Stomach (tissue), 9 donors: ENCODE data around the gene ADH5. TPM values are rescaled to one million over a fixed set of nuclear protein-coding genes. Genes with fewer than 3 reads are reported as not detected.
"Not testable (repeated sequence)": the region's sequence is repeated elsewhere in the genome, so short reads cannot be mapped to it uniquely, and the experiment has no call there.

Experiments
- DNase-seq, 2 donors: peaks; one replicate each; pipeline versions ENCODE4 v3.0.0 to v3.0.0-alpha.2; 2013 to 2019
- H3K27ac ChIP-seq, 5 donors: fragments of 200-600 bp in 4 of 5; sonication (generic) in 4 of 5; one replicate each; pipeline ENCODE4 v1.5.1; 2013 to 2019; ENCODE audit warnings: mild to moderate bottlenecking in 1 of 5, moderate library complexity in 1 of 5
- H3K27me3 ChIP-seq, 3 donors: fragments of 200-600 bp; sonication (generic); one replicate each; pipeline ENCODE4 v1.5.1; 2017 to 2019; ENCODE audit warnings: mixed run types in 1 of 3
- H3K36me3 ChIP-seq, 4 donors: fragments of 200-600 bp; sonication (generic); 1 replicate in 3 of 4; 2 replicates in 1 of 4; pipeline ENCODE4 v1.5.1; 2016 to 2019
- H3K4me1 ChIP-seq, 4 donors: fragments of 200-600 bp; sonication (generic); one replicate each; pipeline ENCODE4 v1.5.1; 2016 to 2019
- H3K4me3 ChIP-seq, 4 donors: fragments of 200-600 bp; sonication (generic) in 3 of 4; one replicate each; pipeline ENCODE4 v1.5.1; 2016 to 2019; ENCODE audit warnings: mild to moderate bottlenecking in 1 of 4
- H3K9me3 ChIP-seq, 4 donors: fragments of 200-600 bp; sonication (generic); one replicate each; pipeline ENCODE4 v1.5.1; 2016 to 2019
- EP300 ChIP-seq: sonication (generic); formaldehyde crosslinking; IDR thresholded peaks from one replicate; pipeline ENCODE4 v1.6.1; 2017; ENCODE audit warnings: antibody characterized with exemption
- POLR2A ChIP-seq, 4 donors: fragments of 450-650 bp; IDR thresholded peaks; one replicate each; pipeline ENCODE4 v1.6.1; 2016; ENCODE audit warnings: antibody characterized with exemption in 4 of 4, control low read depth in 2 of 4, mild to moderate bottlenecking in 1 of 4, moderate library complexity in 1 of 4
- POLR2AphosphoS5 ChIP-seq, 3 donors: sonication (generic); formaldehyde crosslinking; IDR thresholded peaks; one replicate each; pipeline ENCODE4 v1.6.1; 2016; ENCODE audit warnings: antibody characterized with exemption in 3 of 3
- WGBS, 5 donors: extraction: QIAGEN DNeasy Blood & Tissue Kit in 3 of 5; methylation state at CpG; one replicate each; pipeline versions ENCODE4 v1.1.5 to v1.1.7; 2013 to 2018; 5-methylcytosine and 5-hydroxymethylcytosine counted together
- intact Hi-C: fragments of 100-400 bp; cut with DNase I; formaldehyde crosslinking; loops from one replicate; pipeline ENCODE4 v1.15.1; 2023; ENCODE audit warnings: low total_unique reads
- polyA plus RNA-seq, 3 donors: library from polyadenylated mRNA; stranded (reverse); fragments of 200-250 nt; gene quantifications; one replicate each; pipeline ENCODE4 v1.2.3, GENCODE V29; 2013
- total RNA-seq, 5 donors: library from RNA; depleted of rRNA; stranded (reverse); fragments of >200 nt; gene quantifications; one replicate each; pipeline versions ENCODE4 v1.1.0 to v1.2.3, GENCODE V29; 2014 to 2016
- TF ChIP-seq, protein P1 (sequence below), 7 experiments: fragments of 450-650 bp in 4 of 7; fragments of 200-600 bp in 3 of 7; sonication (generic) in 3 of 7; IDR thresholded peaks; one replicate each; pipeline ENCODE4 v1.5.1; 2016 to 2019; ENCODE audit warnings: antibody characterized with exemption in 7 of 7, control low read depth in 2 of 7, mild to moderate bottlenecking in 1 of 7
- donor health status: healthy with polysubstance abuse.
- donor health status: Bipolar disorder and iron deficiency.
- donor health status: healthy.

The ADH5 gene
- total and polyA plus RNA-seq, 8 donors: 63.0 to 162 (median 136) TPM

GRCh38 chr4:99103166-99103565 is 14.6 kb upstream of the ADH5 start:
- DNase-seq: no peak
- H3K4me1 ChIP-seq: no peaks in the 10 kb centered on the region
- H3K4me3 ChIP-seq: no peak overlapping the region
- H3K27ac ChIP-seq: no peak overlapping the region
- no peaks in the 10 kb centered on the region for H3K9me3 ChIP-seq
- no peak for TF ChIP-seq EP300
- TF ChIP-seq, protein P1, sequence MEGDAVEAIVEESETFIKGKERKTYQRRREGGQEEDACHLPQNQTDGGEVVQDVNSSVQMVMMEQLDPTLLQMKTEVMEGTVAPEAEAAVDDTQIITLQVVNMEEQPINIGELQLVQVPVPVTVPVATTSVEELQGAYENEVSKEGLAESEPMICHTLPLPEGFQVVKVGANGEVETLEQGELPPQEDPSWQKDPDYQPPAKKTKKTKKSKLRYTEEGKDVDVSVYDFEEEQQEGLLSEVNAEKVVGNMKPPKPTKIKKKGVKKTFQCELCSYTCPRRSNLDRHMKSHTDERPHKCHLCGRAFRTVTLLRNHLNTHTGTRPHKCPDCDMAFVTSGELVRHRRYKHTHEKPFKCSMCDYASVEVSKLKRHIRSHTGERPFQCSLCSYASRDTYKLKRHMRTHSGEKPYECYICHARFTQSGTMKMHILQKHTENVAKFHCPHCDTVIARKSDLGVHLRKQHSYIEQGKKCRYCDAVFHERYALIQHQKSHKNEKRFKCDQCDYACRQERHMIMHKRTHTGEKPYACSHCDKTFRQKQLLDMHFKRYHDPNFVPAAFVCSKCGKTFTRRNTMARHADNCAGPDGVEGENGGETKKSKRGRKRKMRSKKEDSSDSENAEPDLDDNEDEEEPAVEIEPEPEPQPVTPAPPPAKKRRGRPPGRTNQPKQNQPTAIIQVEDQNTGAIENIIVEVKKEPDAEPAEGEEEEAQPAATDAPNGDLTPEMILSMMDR (IDR thresholded peaks at IDR 0.05): no peak
- TF ChIP-seq POLR2AphosphoS5 (IDR thresholded peaks at IDR 0.05): no peak
- no peak for TF ChIP-seq POLR2A (IDR thresholded peaks at IDR 0.05)
- no peaks in the 10 kb centered on the region for H3K36me3 ChIP-seq
- intact Hi-C loops: no loop called here
- no peaks in the 10 kb centered on the region for H3K27me3 ChIP-seq

DNA sequence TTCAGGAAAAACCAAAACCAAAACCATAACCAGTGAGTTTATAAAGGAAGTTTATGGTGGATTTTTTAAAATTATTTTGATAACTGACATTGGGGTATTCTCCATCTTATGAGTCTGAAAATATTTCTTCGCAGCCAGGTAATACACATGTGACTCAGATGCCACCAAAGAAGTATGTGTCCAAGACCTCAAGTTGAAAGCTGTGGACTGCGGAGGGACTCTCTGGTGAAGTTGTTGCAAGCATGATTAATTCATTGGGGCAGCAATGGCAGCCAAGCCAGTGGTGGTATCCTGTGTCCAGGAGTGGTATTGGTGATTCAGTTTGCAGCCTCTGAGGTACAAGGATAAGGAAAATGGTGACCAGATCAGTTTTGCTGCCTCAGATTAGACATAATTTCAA is 14.0 kb upstream of the ADH5 start:
- Histone ChIP-seq H3K9me3 (no peaks in the 10 kb centered on the region), H3K4me3 (no peak overlapping the region), H3K4me1 (no peaks in the 10 kb centered on the region), H3K27ac (no peak overlapping the region), H3K27me3 (no peaks in the 10 kb centered on the region), H3K36me3 (no peaks in the 10 kb centered on the region)
- no peak for TF ChIP-seq POLR2AphosphoS5 (IDR thresholded peaks at IDR 0.05)
- no peak for TF ChIP-seq POLR2A (IDR thresholded peaks at IDR 0.05)
- TF ChIP-seq, protein P1 (IDR thresholded peaks at IDR 0.05): no peak
- no peak for TF ChIP-seq EP300
- no peak for DNase-seq
- 94 to 100% (median 97%) methylated on average over 2 of the region's 2 CpGs for WGBS, 5 donors
- intact Hi-C loops: no loop called here

DNA sequence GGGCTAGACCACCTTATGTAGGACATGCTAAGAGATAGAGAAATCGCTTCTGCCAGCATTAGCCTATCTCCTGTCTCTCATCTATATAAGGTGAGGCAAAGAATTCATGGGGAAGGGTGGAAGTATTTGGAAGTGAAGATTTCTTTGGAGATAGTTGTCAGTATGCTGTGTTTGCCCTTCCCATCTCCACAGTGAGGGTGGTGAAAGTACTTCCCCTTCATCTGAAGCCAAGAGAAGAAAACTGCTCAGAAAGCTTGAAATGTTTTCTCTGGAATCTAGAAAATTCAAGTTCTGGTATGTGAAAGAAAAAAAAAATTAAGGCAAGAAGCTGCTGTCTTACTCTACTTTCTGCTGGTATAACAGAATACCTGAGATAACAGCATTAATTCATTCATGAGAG is 12.3 kb upstream of the ADH5 start:
- no peak overlapping the region for H3K4me3 ChIP-seq
- TF ChIP-seq POLR2AphosphoS5 (IDR thresholded peaks at IDR 0.05) (no peak), EP300 (no peak), POLR2A (IDR thresholded peaks at IDR 0.05) (no peak)
- TF ChIP-seq, protein P1 (IDR thresholded peaks at IDR 0.05): no peak
- WGBS, 5 donors: 89 to 100% (median 96%) methylated on average over 1 of the region's 1 CpG

DNA sequence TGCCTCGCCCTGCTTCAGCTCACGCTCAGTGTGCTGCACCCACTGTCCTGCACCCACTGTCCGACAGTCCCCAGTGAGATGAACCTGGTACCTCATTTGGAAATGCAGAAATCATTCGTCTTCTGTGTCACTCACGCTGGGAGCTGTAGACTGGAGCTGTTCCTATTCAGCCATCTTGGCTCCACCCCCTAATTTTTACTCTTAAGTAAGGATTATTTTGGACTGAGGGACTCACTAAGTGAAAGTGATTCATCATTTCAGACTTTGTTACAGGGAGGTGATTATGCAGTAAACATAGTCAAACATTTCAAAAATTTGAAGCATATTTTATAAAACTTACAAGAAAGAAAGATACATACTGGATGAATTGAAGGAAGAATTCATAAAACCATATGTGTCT is 11.2 kb upstream of the ADH5 start:
- intact Hi-C loops, H3K27me3 ChIP-seq, H3K27ac ChIP-seq, H3K4me3 ChIP-seq, DNase-seq, H3K9me3 ChIP-seq, H3K4me1 ChIP-seq, H3K36me3 ChIP-seq: not testable (repeated sequence)
- WGBS, 5 donors: 74 to 98% (median 84%) methylated on average over 5 of the region's 5 CpGs

More for the DNA sequence above, 12.3 kb upstream of the ADH5 start:
- Histone ChIP-seq H3K4me1 (no peaks in the 10 kb centered on the region), H3K36me3 (no peaks in the 10 kb centered on the region), H3K27me3 (no peaks in the 10 kb centered on the region), H3K9me3 (no peaks in the 10 kb centered on the region), H3K27ac (no peak overlapping the region)
- intact Hi-C loops: no loop called here
- no peak for DNase-seq

DNA sequence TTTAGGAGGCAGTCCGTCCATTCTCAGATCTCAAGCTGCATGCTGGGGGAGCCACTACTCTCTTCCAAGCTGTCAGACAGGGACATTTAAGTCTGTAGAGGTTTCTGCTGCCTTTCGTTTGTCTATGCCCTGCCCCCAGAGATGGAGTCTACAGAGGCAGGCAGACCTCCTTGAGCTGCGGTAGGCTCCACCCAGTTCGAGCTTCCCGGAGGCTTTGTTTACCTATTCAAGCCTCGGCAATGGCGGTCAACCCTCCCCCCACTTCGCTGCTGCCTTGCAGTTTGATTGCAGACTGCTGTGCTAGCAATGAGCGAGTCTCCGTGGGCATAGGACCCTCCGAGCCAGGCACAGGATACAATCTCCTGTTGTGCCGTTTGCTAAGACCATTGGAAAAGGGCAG is 10.7 kb upstream of the ADH5 start:
- H3K4me1 ChIP-seq: no peaks in the 10 kb centered on the region
- H3K36me3 ChIP-seq: no peaks in the 10 kb centered on the region
- TF ChIP-seq POLR2A (IDR thresholded peaks at IDR 0.05) (no peak), EP300 (no peak), POLR2AphosphoS5 (IDR thresholded peaks at IDR 0.05) (no peak)
- TF ChIP-seq, protein P1 (IDR thresholded peaks at IDR 0.05): no peak
- no peak overlapping the region for H3K4me3 ChIP-seq
- no peak overlapping the region for H3K27ac ChIP-seq
- DNase-seq: no peak
- no peaks in the 10 kb centered on the region for H3K27me3 ChIP-seq
- H3K9me3 ChIP-seq: no peaks in the 10 kb centered on the region
- WGBS, 5 donors: 82 to 97% (median 90%) methylated on average over 11 to 12 of the region's 12 CpGs
- intact Hi-C loops: no loop called here

GRCh38 chr4:99091841-99092240 is 3.3 kb upstream of the ADH5 start:
- 74 to 90% (median 81%) methylated on average over 2 of the region's 2 CpGs for WGBS, 5 donors

More at GRCh38 chr4:99091841-99092240, 3.3 kb upstream of the ADH5 start:
- DNase-seq, H3K27me3 ChIP-seq, H3K27ac ChIP-seq, H3K36me3 ChIP-seq, intact Hi-C loops, H3K9me3 ChIP-seq, H3K4me3 ChIP-seq: not testable (repeated sequence)
- H3K4me1 ChIP-seq: peaks cover 11 to 32% (median 19%) of the 10 kb centered on the region in 4 donors
